Parathyroid adenoma (tissue), 2 donors: ENCODE results near the gene CCDC149.

Experiments used
- H2AFZ ChIP-seq: fragments of 300-600 bp; sonication (generic); one replicate; pipeline ENCODE4 v1.7.0; 2017; ENCODE audit warnings: antibody characterized with exemption, mild to moderate bottlenecking
- H3K27ac ChIP-seq: fragments of 300-600 bp; sonication (generic); one replicate; pipeline ENCODE4 v1.7.0; 2017
- H3K27me3 ChIP-seq: fragments of 300-600 bp; sonication (generic); one replicate; pipeline ENCODE4 v1.7.0; 2017; ENCODE audit warnings: low read length; ENCODE audit not compliant: control insufficient read depth, insufficient read depth
- H3K36me3 ChIP-seq: fragments of 300-600 bp; sonication (generic); one replicate; pipeline ENCODE4 v1.7.0; 2017; ENCODE audit warnings: low read length; ENCODE audit not compliant: control insufficient read depth, insufficient read depth
- H3K4me1 ChIP-seq: fragments of 300-600 bp; sonication (generic); one replicate; pipeline ENCODE4 v1.7.0; 2017; ENCODE audit warnings: control low read depth
- H3K4me2 ChIP-seq: fragments of 300-600 bp; sonication (generic); one replicate; pipeline ENCODE4 v1.7.0; 2017; ENCODE audit warnings: low read length
- H3K4me3 ChIP-seq: fragments of 300-600 bp; sonication (generic); one replicate; pipeline ENCODE4 v1.7.0; 2017; ENCODE audit warnings: low read depth, low read length
- H3K79me2 ChIP-seq: fragments of 300-600 bp; sonication (generic); one replicate; pipeline ENCODE4 v1.7.0; 2017; ENCODE audit warnings: control low read depth
- H3K9ac ChIP-seq: fragments of 300-600 bp; sonication (generic); one replicate; pipeline ENCODE4 v1.7.0; 2017; ENCODE audit warnings: mild to moderate bottlenecking
- H3K9me3 ChIP-seq: fragments of 300-600 bp; sonication (generic); one replicate; pipeline ENCODE4 v1.7.0; 2017; ENCODE audit warnings: low read length; ENCODE audit not compliant: control insufficient read depth
- TF ChIP-seq, protein P1 (sequence below): fragments of 300-600 bp; sonication (generic); IDR thresholded peaks from one replicate; pipeline ENCODE4 v1.7.0; 2017; ENCODE audit warnings: antibody characterized with exemption, mild to moderate bottlenecking
- donor health status: primary hyperparathyroidism.

Gene CCDC149

DNA sequence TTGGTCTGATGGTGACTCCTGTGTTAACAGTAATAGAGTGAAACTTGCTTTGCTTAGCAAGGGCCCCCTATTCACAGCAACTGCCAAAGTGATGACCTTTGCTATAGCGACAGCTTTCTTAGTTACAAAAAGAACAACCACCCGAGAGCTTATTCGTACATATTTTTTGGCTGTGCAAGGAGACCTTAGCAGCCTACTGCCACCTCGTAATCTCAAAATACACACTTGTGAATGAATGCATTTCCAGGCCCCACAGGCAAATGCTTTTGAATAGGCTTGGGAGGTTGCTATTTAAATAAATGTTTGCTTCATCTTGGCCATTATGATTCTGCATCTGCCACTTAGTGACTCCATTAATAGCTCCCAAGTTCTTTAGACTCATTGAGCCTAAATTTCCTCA lies 47.4 kb downstream of the CCDC149 start:
- no peak overlapping the region for H3K27ac ChIP-seq

DNA sequence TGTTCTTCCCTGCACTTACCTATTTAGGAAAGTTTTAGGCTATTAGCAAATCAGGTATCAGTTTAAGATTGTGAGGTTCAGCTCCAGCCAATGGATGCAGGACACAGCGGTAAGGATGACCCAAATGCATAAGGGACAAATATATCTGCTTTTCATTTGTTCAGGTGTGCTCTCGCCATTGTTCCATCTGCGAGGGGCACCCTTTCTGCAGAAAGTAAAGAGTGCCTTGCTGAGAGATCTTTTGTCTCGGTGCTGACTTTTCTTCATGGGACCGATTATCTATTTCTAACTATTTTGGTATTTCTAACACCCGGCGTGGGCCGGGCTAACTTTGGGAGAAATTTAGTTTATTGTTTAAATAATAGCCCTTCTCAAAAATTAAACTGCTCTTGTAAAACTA lies 49.0 kb downstream of the CCDC149 start:
- Histone ChIP-seq H3K9ac (no peak overlapping the region), H3K79me2 (no peaks in the 10 kb centered on the region), H3K36me3 (no peaks in the 10 kb centered on the region), H3K4me1 (no peaks in the 10 kb centered on the region), H3K4me2 (no peak overlapping the region), H3K9me3 (no peaks in the 10 kb centered on the region), H3K4me3 (no peak overlapping the region), H3K27ac (no peak overlapping the region), H2AFZ (no peak overlapping the region), H3K27me3 (no peaks in the 10 kb centered on the region)
- TF ChIP-seq, protein P1, sequence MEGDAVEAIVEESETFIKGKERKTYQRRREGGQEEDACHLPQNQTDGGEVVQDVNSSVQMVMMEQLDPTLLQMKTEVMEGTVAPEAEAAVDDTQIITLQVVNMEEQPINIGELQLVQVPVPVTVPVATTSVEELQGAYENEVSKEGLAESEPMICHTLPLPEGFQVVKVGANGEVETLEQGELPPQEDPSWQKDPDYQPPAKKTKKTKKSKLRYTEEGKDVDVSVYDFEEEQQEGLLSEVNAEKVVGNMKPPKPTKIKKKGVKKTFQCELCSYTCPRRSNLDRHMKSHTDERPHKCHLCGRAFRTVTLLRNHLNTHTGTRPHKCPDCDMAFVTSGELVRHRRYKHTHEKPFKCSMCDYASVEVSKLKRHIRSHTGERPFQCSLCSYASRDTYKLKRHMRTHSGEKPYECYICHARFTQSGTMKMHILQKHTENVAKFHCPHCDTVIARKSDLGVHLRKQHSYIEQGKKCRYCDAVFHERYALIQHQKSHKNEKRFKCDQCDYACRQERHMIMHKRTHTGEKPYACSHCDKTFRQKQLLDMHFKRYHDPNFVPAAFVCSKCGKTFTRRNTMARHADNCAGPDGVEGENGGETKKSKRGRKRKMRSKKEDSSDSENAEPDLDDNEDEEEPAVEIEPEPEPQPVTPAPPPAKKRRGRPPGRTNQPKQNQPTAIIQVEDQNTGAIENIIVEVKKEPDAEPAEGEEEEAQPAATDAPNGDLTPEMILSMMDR, result no peak

More for the DNA sequence above, 47.4 kb downstream of the CCDC149 start:
- Histone ChIP-seq H3K4me1 (no peaks in the 10 kb centered on the region), H3K4me3 (no peak overlapping the region), H3K9me3 (no peaks in the 10 kb centered on the region), H2AFZ (no peak overlapping the region), H3K27me3 (no peaks in the 10 kb centered on the region), H3K9ac (no peak overlapping the region), H3K36me3 (no peaks in the 10 kb centered on the region), H3K4me2 (no peak overlapping the region), H3K79me2 (no peaks in the 10 kb centered on the region)
- TF ChIP-seq, protein P1, result no peak

DNA sequence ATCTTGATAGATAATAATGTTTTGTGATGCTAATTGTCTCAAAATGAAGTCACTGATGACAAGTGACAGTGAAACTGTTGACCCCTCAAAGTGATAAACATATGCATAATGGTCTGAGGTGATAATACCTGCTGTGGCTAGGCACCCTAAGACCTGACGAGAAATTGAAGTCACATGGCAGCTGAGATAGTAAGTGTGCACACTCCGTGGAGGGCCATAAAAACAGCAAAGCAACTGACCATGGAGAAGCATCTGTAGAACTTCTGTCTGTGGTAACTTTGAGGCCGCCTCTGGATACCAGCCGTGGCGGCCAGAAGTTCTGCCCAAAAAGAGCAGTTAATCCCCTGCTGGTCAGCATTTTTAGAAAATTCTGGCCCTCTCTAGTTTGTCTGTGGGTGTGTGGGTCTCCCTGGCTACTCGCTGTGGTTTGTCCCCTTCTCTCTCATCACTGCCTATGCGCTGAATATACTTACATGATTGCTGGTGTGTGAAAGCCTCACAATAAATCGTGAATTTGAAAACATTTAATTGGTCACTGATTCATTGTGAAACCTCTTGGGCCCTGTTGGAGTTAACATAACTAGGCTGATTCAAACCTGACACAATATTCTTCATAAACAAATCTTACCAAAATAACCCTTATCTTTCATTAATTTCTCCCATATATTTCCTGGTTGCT lies 50.6 kb downstream of the CCDC149 start:
- H3K36me3 ChIP-seq, result no peaks in the 10 kb centered on the region
- H3K79me2 ChIP-seq, result no peaks in the 10 kb centered on the region
- no peak overlapping the region for H2AFZ ChIP-seq
- no peak overlapping the region for H3K9ac ChIP-seq
- no peaks in the 10 kb centered on the region for H3K9me3 ChIP-seq
- no peaks in the 10 kb centered on the region for H3K4me1 ChIP-seq
- H3K4me3 ChIP-seq, result no peak overlapping the region
- no peak overlapping the region for H3K4me2 ChIP-seq
- TF ChIP-seq, protein P1, result no peak
- H3K27me3 ChIP-seq, result no peaks in the 10 kb centered on the region
- no peak overlapping the region for H3K27ac ChIP-seq

DNA sequence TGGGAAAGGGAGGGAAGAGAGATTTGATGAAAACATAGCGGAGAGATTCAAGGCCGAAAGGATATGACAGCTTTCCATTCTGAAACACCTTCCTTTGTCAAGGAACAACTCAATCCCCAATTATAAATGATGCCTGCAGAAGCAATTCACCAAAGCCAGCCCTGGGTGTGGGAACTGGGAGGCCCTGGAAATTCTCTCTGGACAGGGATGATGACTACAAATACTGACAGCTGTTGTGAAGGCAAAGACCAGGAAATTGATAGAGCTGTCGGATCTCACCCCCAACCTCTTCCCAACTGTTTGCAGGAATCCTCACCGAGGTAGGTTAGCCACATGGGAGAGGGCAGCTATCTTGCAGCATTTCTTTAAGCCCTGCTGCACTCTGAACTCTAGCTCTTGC lies 54.3 kb downstream of the CCDC149 start:
- Histone ChIP-seq H3K27me3 (no peaks in the 10 kb centered on the region), H3K4me2 (no peak overlapping the region), H3K79me2 (no peaks in the 10 kb centered on the region), H3K4me3 (no peak overlapping the region), H3K4me1 (no peaks in the 10 kb centered on the region), H2AFZ (no peak overlapping the region), H3K36me3 (no peaks in the 10 kb centered on the region), H3K27ac (no peak overlapping the region), H3K9me3 (no peaks in the 10 kb centered on the region), H3K9ac (no peak overlapping the region)
- TF ChIP-seq, protein P1, result no peak

DNA sequence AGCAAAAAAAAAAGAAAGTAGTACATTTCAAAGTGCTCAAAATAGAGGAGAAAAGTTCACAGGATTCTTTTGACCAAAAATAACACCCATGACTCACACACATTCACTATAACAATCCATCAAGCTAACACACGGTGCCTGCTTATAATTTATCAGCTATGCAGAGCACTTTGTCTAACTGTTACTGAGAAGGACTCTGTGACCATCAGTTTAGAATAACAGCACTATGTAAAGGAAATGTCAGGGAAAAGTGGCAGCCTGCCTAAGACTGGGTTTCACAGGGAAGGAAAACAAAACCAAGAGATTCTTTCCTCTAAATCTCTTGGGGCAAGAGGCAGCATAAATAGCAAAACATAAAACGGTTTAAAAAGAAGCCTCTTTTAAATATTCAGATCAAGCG lies 54.8 kb downstream of the CCDC149 start:
- H3K36me3 ChIP-seq, result no peaks in the 10 kb centered on the region
- H3K27me3 ChIP-seq, result no peaks in the 10 kb centered on the region
- no peak overlapping the region for H3K4me3 ChIP-seq
- no peak overlapping the region for H3K9ac ChIP-seq
- no peak overlapping the region for H3K4me2 ChIP-seq
- no peaks in the 10 kb centered on the region for H3K79me2 ChIP-seq
- H3K4me1 ChIP-seq, result no peaks in the 10 kb centered on the region
- TF ChIP-seq, protein P1, result no peak
- no peak overlapping the region for H2AFZ ChIP-seq
- H3K27ac ChIP-seq, result no peak overlapping the region
- no peaks in the 10 kb centered on the region for H3K9me3 ChIP-seq
